ENCODE data around the gene B4GALT6. TPM values are rescaled to one million over a fixed set of nuclear protein-coding genes. Genes with fewer than 3 reads are reported as not detected.

B4GALT6 gene
- total and polyA plus RNA-seq, 2 donors (not counting 1 experiment from before 2014, with no cell fraction given) = 1.7 TPM; not detected in 1

DNA sequence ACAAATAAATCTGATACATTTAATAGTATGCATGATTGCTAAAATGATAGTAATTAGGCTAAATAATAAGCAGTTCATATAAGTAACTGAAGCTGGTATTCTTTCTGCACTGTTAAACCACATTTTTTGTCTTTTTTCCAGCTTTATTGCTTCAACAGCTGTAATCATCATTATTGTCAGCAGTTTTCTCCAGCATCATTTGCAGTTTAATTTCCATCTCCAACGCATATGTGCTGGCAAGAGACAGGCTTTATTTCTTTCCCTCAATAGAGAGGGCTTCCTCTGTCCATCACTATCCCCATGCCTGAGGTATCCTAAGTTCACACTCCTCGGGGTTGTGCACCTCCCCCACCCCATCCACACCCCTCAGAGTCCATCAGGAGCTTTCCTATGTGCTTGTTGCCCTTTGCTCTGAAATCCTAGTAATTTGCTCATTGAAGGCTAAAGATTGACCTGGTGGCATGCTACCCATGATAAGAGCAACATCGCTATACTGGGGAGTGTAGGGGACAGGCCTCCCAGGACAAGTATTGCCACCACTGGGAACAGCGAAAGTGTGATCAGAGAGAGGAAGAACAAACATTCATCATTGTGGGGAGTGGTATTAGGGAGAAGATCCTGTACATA, 37.1 kb downstream of the B4GALT6 start:
- intact Hi-C loops (cut with micrococcal nuclease) = no loop called here
- H3K27me3 ChIP-seq (replicated peaks in 1 of 4; ENCODE audit: control extremely low read depth in 1 of 4, control insufficient read depth in 3 of 4, insufficient read depth in 4 of 4, low read length in 3 of 4) = peaks cover 0 to 3% (median 0%) of the 10 kb centered on the region in 4 experiments
- H3K36me3 ChIP-seq (replicated peaks in 1 of 2; ENCODE audit: control extremely low read depth in 1 of 2, control insufficient read depth in 1 of 2, extremely low read depth in 1 of 2, insufficient read depth in 2 of 2, low read length in 1 of 2) = no peaks in the 10 kb centered on the region
- no peak overlapping the region for H3K4me3 ChIP-seq (ENCODE audit: control extremely low read depth in 1 of 5, extremely low read depth in 1 of 5, insufficient read depth in 1 of 5, low read depth in 2 of 5, low read length in 4 of 5)
- no peaks in the 10 kb centered on the region for H3K79me2 ChIP-seq (ENCODE audit: control insufficient read depth, insufficient read depth, low read length)
- ATAC-seq (ENCODE audit: low read depth) (no peak), DNase-seq (no peak)
- no peak overlapping the region for H3K9ac ChIP-seq (ENCODE audit: low read length)
- Mint-ChIP-seq H3K4me3 (no peak overlapping the region), H3K27ac (no peak overlapping the region), H3K9me3 (ENCODE audit: insufficient read depth) (no peaks in the 10 kb centered on the region), H3K4me1 (peaks cover 3% of the 10 kb centered on the region), H3K27me3 (peaks cover 4% of the 10 kb centered on the region)
- no peak overlapping the region for H2AFZ ChIP-seq (ENCODE audit: insufficient read depth, low read depth, low read length, poor library complexity, severe bottlenecking)
- TF ChIP-seq EZH2 (IDR thresholded peaks at IDR 0.05; ENCODE audit: borderline replicate concordance, insufficient read depth, low read depth, low read length, poor library complexity, severe bottlenecking) = no peak
- TF ChIP-seq, protein P1, sequence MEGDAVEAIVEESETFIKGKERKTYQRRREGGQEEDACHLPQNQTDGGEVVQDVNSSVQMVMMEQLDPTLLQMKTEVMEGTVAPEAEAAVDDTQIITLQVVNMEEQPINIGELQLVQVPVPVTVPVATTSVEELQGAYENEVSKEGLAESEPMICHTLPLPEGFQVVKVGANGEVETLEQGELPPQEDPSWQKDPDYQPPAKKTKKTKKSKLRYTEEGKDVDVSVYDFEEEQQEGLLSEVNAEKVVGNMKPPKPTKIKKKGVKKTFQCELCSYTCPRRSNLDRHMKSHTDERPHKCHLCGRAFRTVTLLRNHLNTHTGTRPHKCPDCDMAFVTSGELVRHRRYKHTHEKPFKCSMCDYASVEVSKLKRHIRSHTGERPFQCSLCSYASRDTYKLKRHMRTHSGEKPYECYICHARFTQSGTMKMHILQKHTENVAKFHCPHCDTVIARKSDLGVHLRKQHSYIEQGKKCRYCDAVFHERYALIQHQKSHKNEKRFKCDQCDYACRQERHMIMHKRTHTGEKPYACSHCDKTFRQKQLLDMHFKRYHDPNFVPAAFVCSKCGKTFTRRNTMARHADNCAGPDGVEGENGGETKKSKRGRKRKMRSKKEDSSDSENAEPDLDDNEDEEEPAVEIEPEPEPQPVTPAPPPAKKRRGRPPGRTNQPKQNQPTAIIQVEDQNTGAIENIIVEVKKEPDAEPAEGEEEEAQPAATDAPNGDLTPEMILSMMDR (IDR thresholded peaks at IDR 0.05) = no peak
- no peak overlapping the region for H3K27ac ChIP-seq (ENCODE audit: low read length in 2 of 2)
- no peaks in the 10 kb centered on the region for H3K9me3 ChIP-seq (ENCODE audit: control extremely low read depth in 1 of 3, control insufficient read depth in 2 of 3, insufficient read depth in 1 of 3, low read length in 2 of 3)
- 96% methylated on average over 3 of the region's 4 CpGs for WGBS (ENCODE audit: insufficient coverage)
- H4K20me1 ChIP-seq (ENCODE audit: control insufficient read depth, insufficient read depth, low read length, poor library complexity, severe bottlenecking) = no peaks in the 10 kb centered on the region
- peaks cover 3 to 4% of the 10 kb centered on the region in 2 donors for H3K4me1 ChIP-seq (ENCODE audit: control insufficient read depth in 2 of 2, insufficient read depth in 2 of 2, low read length in 2 of 2)
- ChIA-PET POLR2A (no interaction called here), CTCF (interaction anchor here (1.3 kb wide), 1 partner anchor 11 kb away, joined by 3 read pairs; no protein-coding TSS in a partner anchor)
- no peak overlapping the region for H3K4me2 ChIP-seq (replicated peaks; ENCODE audit: low read depth, low read length, poor library complexity, severe bottlenecking)

DNA sequence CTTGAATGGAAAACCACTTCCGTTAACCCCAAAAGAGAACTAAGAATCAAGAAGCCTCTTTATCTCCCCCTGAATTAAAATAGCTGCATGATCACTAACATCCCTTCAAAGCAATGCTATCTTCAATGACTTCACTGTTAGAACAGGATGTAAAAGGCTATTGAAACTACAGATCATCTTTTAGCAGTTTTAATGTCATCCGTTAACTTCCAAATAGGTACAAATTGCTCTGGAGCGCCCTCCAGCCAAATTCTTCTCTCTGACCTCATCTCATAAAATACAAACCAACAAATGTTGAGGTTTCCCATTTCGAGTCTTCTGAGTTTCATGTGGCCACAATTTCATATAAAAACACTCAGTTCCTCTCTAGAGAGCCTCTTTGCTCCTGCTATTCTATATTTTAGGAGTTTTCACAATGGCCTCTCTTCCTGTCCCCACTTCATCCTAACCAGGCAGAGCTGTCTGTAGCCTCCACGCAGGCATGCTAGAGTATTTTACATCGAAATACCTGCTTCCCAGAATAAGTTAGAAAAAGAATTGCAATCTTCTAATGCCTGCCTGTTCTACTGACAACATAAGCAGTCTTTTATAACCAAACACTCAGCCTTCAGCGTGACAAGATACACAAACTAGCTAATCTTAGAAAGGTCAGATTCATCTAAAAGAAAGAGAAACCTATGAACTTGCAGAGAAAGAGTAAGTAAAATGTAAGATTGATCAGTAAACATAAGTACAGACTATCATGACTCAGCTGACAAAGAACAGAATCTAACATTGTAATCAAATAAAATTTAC, 37.9 kb downstream of the B4GALT6 start:
- 59% methylated on average over 4 of the region's 7 CpGs for WGBS (ENCODE audit: insufficient coverage)
- Histone ChIP-seq H2AFZ (ENCODE audit: insufficient read depth, low read depth, low read length, poor library complexity, severe bottlenecking) (no peak overlapping the region), H3K79me2 (ENCODE audit: control insufficient read depth, insufficient read depth, low read length) (no peaks in the 10 kb centered on the region), H3K4me3 (ENCODE audit: control extremely low read depth in 1 of 5, extremely low read depth in 1 of 5, insufficient read depth in 1 of 5, low read depth in 2 of 5, low read length in 4 of 5) (no peak overlapping the region), H3K36me3 (replicated peaks in 1 of 2; ENCODE audit: control extremely low read depth in 1 of 2, control insufficient read depth in 1 of 2, extremely low read depth in 1 of 2, insufficient read depth in 2 of 2, low read length in 1 of 2) (no peaks in the 10 kb centered on the region), H3K27ac (ENCODE audit: low read length in 2 of 2) (no peak overlapping the region), H3K4me2 (replicated peaks; ENCODE audit: low read depth, low read length, poor library complexity, severe bottlenecking) (no peak overlapping the region), H3K9ac (ENCODE audit: low read length) (no peak overlapping the region), H4K20me1 (ENCODE audit: control insufficient read depth, insufficient read depth, low read length, poor library complexity, severe bottlenecking) (no peaks in the 10 kb centered on the region), H3K4me1 (ENCODE audit: control insufficient read depth in 2 of 2, insufficient read depth in 2 of 2, low read length in 2 of 2) (no peaks in the 10 kb centered on the region), H3K27me3 (replicated peaks in 1 of 4; ENCODE audit: control extremely low read depth in 1 of 4, control insufficient read depth in 3 of 4, insufficient read depth in 4 of 4, low read length in 3 of 4) (peaks cover 0 to 3% (median 0%) of the 10 kb centered on the region in 4 experiments), H3K9me3 (ENCODE audit: control extremely low read depth in 1 of 3, control insufficient read depth in 2 of 3, insufficient read depth in 1 of 3, low read length in 2 of 3) (no peaks in the 10 kb centered on the region)
- ATAC-seq (ENCODE audit: low read depth) = no peak
- intact Hi-C loops (cut with micrococcal nuclease) = no loop called here
- no peaks in the 10 kb centered on the region for H3K27me3 Mint-ChIP-seq
- no peaks in the 10 kb centered on the region for H3K9me3 Mint-ChIP-seq (ENCODE audit: insufficient read depth)
- no peak for DNase-seq
- POLR2A ChIA-PET = no interaction called here
- TF ChIP-seq EZH2 (IDR thresholded peaks at IDR 0.05; ENCODE audit: borderline replicate concordance, insufficient read depth, low read depth, low read length, poor library complexity, severe bottlenecking) = no peak
- TF ChIP-seq, protein P1 (IDR thresholded peaks at IDR 0.05) = no peak
- no peaks in the 10 kb centered on the region for H3K4me1 Mint-ChIP-seq
- CTCF ChIA-PET = interaction anchor here (1.3 kb wide), 1 partner anchor 12 kb away, joined by 3 read pairs; no protein-coding TSS in a partner anchor
- H3K4me3 Mint-ChIP-seq = no peak overlapping the region
- H3K27ac Mint-ChIP-seq = no peak overlapping the region
